Prostate gland (tissue), 2 donors: Measurements from ENCODE around the gene ITPR1. TPM values are rescaled to one million over a fixed set of nuclear protein-coding genes. Genes with fewer than 3 reads are reported as not detected.

Source experiments
- DNase-seq: peaks from one replicate; pipeline ENCODE4 v3.0.0-alpha.2; 2019; ENCODE audit warnings: low spot score
- H3K27ac ChIP-seq, 2 donors: fragments of 200-600 bp; sonication (generic); 2 replicates each; pipeline ENCODE4 v1.5.1; 2017 to 2019
- H3K27me3 ChIP-seq: fragments of 200-600 bp; sonication (generic); replicated peaks from 2 replicates; pipeline ENCODE4 v1.5.1; 2019; ENCODE audit not compliant: insufficient read depth
- H3K36me3 ChIP-seq, 2 donors: fragments of 200-600 bp; sonication (generic); 1 replicate in 1 of 2; 2 replicates in 1 of 2; pipeline versions ENCODE4 v1.5.1 to v1.8.1; 2017 to 2019
- H3K4me1 ChIP-seq: fragments of 200-600 bp; sonication (generic); replicated peaks from 2 replicates; pipeline ENCODE4 v1.5.1; 2019
- H3K4me3 ChIP-seq, 2 donors: fragments of 200-600 bp; sonication (generic); 2 replicates each; pipeline ENCODE4 v1.5.1; 2017 to 2019
- H3K9me3 ChIP-seq: fragments of 200-600 bp; sonication (generic); 2 replicates; pipeline ENCODE4 v1.5.1; 2017
- POLR2A ChIP-seq: fragments of 450-650 bp; IDR thresholded peaks from one replicate; pipeline ENCODE4 v1.6.1; 2016; ENCODE audit warnings: antibody characterized with exemption, mild to moderate bottlenecking
- POLR2AphosphoS5 ChIP-seq: sonication (generic); formaldehyde crosslinking; IDR thresholded peaks from one replicate; pipeline ENCODE4 v1.6.1; 2017; ENCODE audit warnings: antibody characterized with exemption
- WGBS: methylation state at CpG from one replicate; pipeline ENCODE4 v1.1.5; 2018; 5-methylcytosine and 5-hydroxymethylcytosine counted together
- intact Hi-C: fragments of 100-400 bp; cut with DNase I; formaldehyde crosslinking; loops from one replicate; pipeline ENCODE4 v1.14.2; 2022
- total RNA-seq, 2 donors: library from RNA; depleted of rRNA; stranded (reverse); fragments of >200 nt; gene quantifications; one replicate each; pipeline ENCODE4 v1.1.0, GENCODE V29; 2016
- TF ChIP-seq, protein P1 (sequence below), 4 experiments: fragments of 200-600 bp in 2 of 4; fragments of 450-650 bp in 2 of 4; sonication (generic) in 2 of 4; IDR thresholded peaks; 1 replicate in 3 of 4; 2 replicates in 1 of 4; pipeline ENCODE4 v1.5.1; 2016 to 2019; ENCODE audit warnings: antibody characterized with exemption in 4 of 4, mild to moderate bottlenecking in 2 of 4, moderate library complexity in 2 of 4

ITPR1 gene
- total RNA-seq, 2 donors from 2014 or later: 80.0 to 126 TPM

DNA sequence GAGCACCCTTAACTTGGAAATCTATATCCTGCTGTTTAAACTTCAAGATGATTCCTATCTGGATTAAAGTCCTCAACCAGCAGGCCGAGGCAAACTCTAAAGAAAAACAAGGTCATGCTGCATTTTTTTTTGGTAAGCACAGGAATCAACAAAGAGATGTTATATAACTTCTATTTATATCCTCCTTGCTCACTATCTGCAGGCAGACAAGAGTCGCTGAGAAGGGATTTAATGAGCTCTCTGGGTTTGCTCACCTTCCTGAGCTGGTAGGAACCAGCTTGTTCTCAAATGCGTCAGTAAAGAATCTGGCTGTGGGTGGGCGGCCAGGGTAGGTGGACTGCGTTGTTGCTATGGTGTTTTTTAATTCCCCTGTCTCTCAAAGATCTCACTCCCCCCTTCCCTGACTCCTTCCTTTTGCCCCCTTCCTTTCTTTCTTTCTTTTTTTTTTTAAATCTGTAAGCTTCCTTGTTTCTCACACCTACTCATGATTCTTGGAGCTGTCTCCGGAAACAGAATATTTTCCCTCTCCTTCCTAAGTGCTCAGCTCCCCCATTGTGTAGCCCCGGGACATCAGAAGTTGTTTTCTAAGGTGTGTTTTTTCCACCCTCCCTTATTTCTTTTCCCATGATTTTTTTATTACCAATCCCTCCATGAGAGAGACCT is 257.3 kb downstream of the ITPR1 start:
- intact Hi-C loops: no loop called here
- Histone ChIP-seq H3K27me3 (no peaks in the 10 kb centered on the region), H3K4me3 (no peak overlapping the region), H3K9me3 (no peaks in the 10 kb centered on the region), H3K4me1 (no peaks in the 10 kb centered on the region), H3K27ac (peak overlapping the region; percentile 74 to 80), H3K36me3 (no peaks in the 10 kb centered on the region)
- WGBS: 11% methylated on average over 7 of the region's 7 CpGs
- TF ChIP-seq POLR2A: peak; percentile 24
- TF ChIP-seq, protein P1, sequence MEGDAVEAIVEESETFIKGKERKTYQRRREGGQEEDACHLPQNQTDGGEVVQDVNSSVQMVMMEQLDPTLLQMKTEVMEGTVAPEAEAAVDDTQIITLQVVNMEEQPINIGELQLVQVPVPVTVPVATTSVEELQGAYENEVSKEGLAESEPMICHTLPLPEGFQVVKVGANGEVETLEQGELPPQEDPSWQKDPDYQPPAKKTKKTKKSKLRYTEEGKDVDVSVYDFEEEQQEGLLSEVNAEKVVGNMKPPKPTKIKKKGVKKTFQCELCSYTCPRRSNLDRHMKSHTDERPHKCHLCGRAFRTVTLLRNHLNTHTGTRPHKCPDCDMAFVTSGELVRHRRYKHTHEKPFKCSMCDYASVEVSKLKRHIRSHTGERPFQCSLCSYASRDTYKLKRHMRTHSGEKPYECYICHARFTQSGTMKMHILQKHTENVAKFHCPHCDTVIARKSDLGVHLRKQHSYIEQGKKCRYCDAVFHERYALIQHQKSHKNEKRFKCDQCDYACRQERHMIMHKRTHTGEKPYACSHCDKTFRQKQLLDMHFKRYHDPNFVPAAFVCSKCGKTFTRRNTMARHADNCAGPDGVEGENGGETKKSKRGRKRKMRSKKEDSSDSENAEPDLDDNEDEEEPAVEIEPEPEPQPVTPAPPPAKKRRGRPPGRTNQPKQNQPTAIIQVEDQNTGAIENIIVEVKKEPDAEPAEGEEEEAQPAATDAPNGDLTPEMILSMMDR (IDR thresholded peaks at IDR 0.05): no peak
- TF ChIP-seq POLR2AphosphoS5: peak; percentile 90
- peak; percentile 56 for DNase-seq

DNA sequence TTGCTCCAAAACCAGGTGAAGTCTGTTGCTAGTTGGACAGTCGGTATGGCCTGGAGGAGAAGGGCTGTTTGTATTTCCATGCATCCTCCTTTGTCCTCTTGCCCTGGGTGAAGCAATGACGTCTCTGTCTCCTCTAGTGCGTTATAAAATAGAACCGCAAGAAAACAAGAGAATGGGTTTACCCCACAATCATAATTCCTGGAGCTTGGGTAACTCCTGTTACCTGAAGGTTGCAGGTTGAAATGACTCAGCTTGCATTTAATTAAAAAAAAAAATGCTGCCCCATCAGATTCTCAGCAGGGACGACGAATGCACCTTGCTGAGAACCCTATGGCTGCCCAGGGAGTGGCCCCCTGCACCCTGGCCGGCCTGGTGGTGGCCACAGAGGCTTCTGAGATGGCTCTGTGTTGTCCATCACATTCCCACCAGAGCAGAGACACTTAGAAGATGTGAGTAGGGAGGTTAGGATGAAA is 257.9 kb downstream of the ITPR1 start:
- 54% methylated on average over 7 of the region's 7 CpGs for WGBS
- DNase-seq: no peak
- Histone ChIP-seq H3K4me1 (no peaks in the 10 kb centered on the region), H3K36me3 (no peaks in the 10 kb centered on the region), H3K27me3 (no peaks in the 10 kb centered on the region), H3K4me3 (no peak overlapping the region), H3K9me3 (no peaks in the 10 kb centered on the region), H3K27ac (peak overlapping the region; percentile 74 to 80)
- intact Hi-C loops: no loop called here
- TF ChIP-seq, protein P1 (IDR thresholded peaks at IDR 0.05): no peak
- no peak for TF ChIP-seq POLR2A
- TF ChIP-seq POLR2AphosphoS5: no peak

DNA sequence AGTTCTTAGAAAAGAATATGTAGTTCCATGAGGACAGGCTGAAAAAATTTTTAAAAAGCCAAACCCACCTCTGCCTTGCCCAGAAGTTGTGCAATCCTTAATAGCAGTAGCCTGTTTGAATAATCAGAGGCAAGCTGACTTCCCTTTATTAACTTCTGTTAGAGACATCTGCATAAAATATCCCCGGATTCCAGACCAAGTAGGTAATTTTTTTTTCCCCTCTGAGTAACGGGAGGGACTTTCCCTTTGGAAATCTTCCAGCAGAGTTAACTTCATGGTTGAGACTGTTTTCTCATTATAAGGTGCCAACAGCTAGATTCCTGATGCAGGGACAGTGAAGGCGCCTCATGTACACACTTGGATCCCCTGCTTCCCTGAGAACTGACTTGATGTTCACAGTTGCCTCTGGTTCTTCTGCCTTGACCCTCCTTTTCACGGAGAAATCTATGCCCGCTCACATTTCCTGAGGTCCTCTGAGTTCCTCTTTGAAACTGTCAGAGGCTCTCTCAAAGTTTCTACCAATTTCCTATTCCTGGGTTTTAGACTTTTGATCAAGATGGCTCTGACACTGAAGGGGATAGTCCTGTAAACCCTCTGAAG is 258.5 kb downstream of the ITPR1 start:
- H3K4me1 ChIP-seq: no peaks in the 10 kb centered on the region
- H3K36me3 ChIP-seq: no peaks in the 10 kb centered on the region
- H3K27ac ChIP-seq: peak overlapping the region; percentile 74 to 80
- DNase-seq: no peak
- TF ChIP-seq POLR2A (no peak), POLR2AphosphoS5 (peak; percentile 68)
- TF ChIP-seq, protein P1 (IDR thresholded peaks at IDR 0.05): no peak
- H3K27me3 ChIP-seq: no peaks in the 10 kb centered on the region
- no peak overlapping the region for H3K4me3 ChIP-seq
- no peaks in the 10 kb centered on the region for H3K9me3 ChIP-seq
- intact Hi-C loops: no loop called here
- WGBS: 21% methylated on average over 5 of the region's 5 CpGs

DNA sequence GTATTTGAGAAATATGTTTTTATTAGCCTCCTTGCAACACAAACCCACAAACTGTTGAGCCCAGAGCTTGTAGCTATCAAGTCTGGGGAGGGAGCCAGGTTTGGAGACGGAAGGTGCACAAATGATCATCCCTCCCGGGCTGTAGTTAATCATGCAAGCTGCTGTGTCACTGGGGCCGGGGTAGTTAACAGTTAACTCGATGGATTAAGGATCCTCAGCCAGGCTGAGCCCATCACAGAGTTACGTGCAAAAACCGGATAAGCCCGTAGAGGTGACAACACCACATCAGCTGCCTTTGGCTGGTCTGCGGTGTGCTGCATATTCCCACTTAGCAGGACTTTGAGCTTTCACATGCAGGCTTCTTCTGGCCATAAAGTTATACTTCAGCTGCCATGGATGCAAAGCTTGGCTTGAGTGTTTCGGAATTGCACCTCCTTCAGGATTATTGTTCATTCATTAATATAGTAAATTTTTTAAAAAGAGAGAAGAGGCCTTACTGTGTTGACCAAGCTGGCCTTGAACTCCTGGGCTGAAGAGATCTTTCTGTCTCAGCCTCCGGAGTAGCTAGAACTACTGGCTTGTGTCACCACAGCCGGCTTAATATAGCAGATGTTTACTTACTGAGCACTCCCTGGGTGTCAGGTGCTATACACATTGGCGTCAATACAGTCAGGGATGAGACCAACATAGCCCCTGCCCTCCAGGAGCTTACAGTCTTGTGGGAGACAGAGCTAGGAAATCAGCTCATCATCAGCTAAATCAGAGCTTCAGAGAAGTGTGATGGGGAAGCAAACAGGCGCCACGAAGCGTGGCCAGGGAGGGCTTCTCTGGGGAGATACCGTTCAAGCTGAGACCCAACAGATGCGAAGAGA is 259.3 kb downstream of the ITPR1 start:
- no peaks in the 10 kb centered on the region for H3K36me3 ChIP-seq
- TF ChIP-seq POLR2AphosphoS5 (no peak), POLR2A (no peak)
- TF ChIP-seq, protein P1 (IDR thresholded peaks at IDR 0.05): no peak
- peaks cover 1% of the 10 kb centered on the region for H3K4me1 ChIP-seq
- no peak overlapping the region for H3K4me3 ChIP-seq
- 74% methylated on average over 16 of the region's 17 CpGs for WGBS
- no peak for DNase-seq
- H3K27ac ChIP-seq: peak overlapping the region; percentile 74 to 80
- H3K9me3 ChIP-seq: no peaks in the 10 kb centered on the region
- no peaks in the 10 kb centered on the region for H3K27me3 ChIP-seq
- intact Hi-C loops: no loop called here
